Measurements from ENCODE around the gene SRCAP. TPM values are rescaled to one million over a fixed set of nuclear protein-coding genes. Genes with fewer than 3 reads are reported as not detected.

SRCAP gene
- total and polyA plus RNA-seq, 2 of the 8 experiments (the other 6 are each of a cell fraction or from before 2014, with no cell fraction given), result 5.5 to 54.3 TPM

DNA sequence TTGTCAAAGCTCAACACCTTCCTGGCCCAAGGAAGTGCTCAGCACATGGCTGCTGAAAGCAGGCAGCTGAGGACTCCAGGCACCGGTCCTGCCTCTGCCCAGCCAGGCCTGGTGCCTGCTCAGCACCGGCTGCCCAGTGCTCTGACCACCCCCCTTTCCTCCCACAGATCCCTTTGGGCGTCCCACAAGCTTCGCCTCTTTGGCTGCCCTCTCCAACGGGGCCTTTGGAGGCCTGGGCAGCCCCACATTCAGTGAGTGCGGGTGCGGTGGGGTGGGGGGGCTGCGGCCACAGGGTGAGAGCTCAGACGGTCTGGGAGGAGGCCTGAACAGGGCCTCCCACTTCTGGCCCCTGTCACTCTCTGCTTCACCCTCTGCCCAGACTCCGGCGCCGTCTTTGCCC is 30.6 kb upstream of the SRCAP start:
- Histone ChIP-seq H2BK20ac (ENCODE audit: low read length) (no peak overlapping the region), H2AK5ac (ENCODE audit: low read depth, low read length) (no peak overlapping the region), H2BK120ac (replicated peaks; ENCODE audit: low read depth, low read length) (no peak overlapping the region), H3K4ac (replicated peaks; ENCODE audit: insufficient read length, low read depth, low read length) (no peak overlapping the region), H3K9ac (replicated peaks in 1 of 4; ENCODE audit: extremely low read depth in 1 of 4, low read depth in 3 of 4, low read length in 3 of 4) (no peak overlapping the region), H3K27ac (ENCODE audit: low read depth, low read length) (no peak overlapping the region), H3K56ac (replicated peaks; ENCODE audit: insufficient read length, low read depth, low read length) (no peak overlapping the region), H2AFZ (ENCODE audit: low read length) (no peak overlapping the region), H3K4me2 (ENCODE audit: insufficient read depth in 1 of 2, low read depth in 2 of 2, low read length in 2 of 2) (no peak overlapping the region), H3K18ac (ENCODE audit: extremely low read depth, low read length) (no peak overlapping the region), H2BK12ac (ENCODE audit: low read depth, low read length) (no peak overlapping the region), H4K5ac (ENCODE audit: insufficient read length, low read depth, low read length) (no peak overlapping the region), H3K4me3 (ENCODE audit: extremely low read depth in 1 of 4, insufficient read depth in 2 of 4, low read depth in 3 of 4, low read length in 4 of 4) (no peak overlapping the region), H4K8ac (ENCODE audit: extremely low read depth, insufficient read depth, low read length) (no peak overlapping the region; the same call in 1 of the 2 replicates), H2BK15ac (ENCODE audit: low read length) (no peak overlapping the region), H4K91ac (replicated peaks; ENCODE audit: insufficient read length, low read length) (no peak overlapping the region), H3K4me1 (replicated peaks in 1 of 4; ENCODE audit: control insufficient read depth in 3 of 4, insufficient read depth in 4 of 4, low read length in 3 of 4) (no peaks in the 10 kb centered on the region), H3K23me2 (ENCODE audit: low read depth, low read length) (no peaks in the 10 kb centered on the region), H3K79me1 (ENCODE audit: low read depth, low read length) (no peaks in the 10 kb centered on the region), H2BK5ac (ENCODE audit: low read depth, low read length) (no peak overlapping the region), H4K20me1 (replicated peaks in 1 of 2; ENCODE audit: control insufficient read depth in 1 of 2, insufficient read depth in 2 of 2, low read length in 2 of 2) (peaks cover 12 to 45% of the 10 kb centered on the region in 2 experiments), H3K14ac (ENCODE audit: insufficient read length) (no peak overlapping the region), H3K9me3 (ENCODE audit: insufficient read depth in 2 of 2, low read depth in 1 of 2, low read length in 1 of 2) (no peaks in the 10 kb centered on the region), H3K36me3 (ENCODE audit: control insufficient read depth in 2 of 4, insufficient read depth in 4 of 4, low read length in 3 of 4) (peaks cover 0 to 16% (median 1%) of the 10 kb centered on the region in 4 experiments; a peak in 4 of 8 replicates), H3K23ac (ENCODE audit: insufficient read length) (no peak overlapping the region), H3K79me2 (ENCODE audit: control insufficient read depth in 1 of 2, insufficient read depth in 2 of 2, low read length in 2 of 2) (no peaks in the 10 kb centered on the region), H3K27me3 (replicated peaks in 1 of 4; ENCODE audit: control insufficient read depth in 3 of 4, extremely low read depth in 1 of 4, insufficient read depth in 3 of 4, low read length in 3 of 4) (peaks cover 39 to 88% (median 67%) of the 10 kb centered on the region in 4 experiments)
- no peak for DNase-seq (ENCODE audit: low read depth in 1 of 2, low spot score in 2 of 2)
- TF ChIP-seq CREB1 (IDR thresholded peaks at IDR 0.05) (no peak), GABPA (IDR thresholded peaks at IDR 0.05; ENCODE audit: borderline replicate concordance, insufficient read depth, low read length) (no peak), MAX (IDR thresholded peaks at IDR 0.05) (no peak), PHF8 (conservative IDR thresholded peaks at IDR 0.05; ENCODE audit: low read depth, low read length) (no peak), YY1 (IDR thresholded peaks at IDR 0.05; ENCODE audit: low read depth, low read length) (no peak), EP300 (IDR thresholded peaks at IDR 0.05; ENCODE audit: borderline replicate concordance in 1 of 2, low read depth in 2 of 2, low read length in 2 of 2) (no peak), POLR2A (IDR thresholded peaks at IDR 0.05; ENCODE audit: control extremely low read depth in 1 of 2, low read depth in 2 of 2, low read length in 2 of 2) (no peak), SP4 (IDR thresholded peaks at IDR 0.05; ENCODE audit: low read length) (no peak), BCL11A (IDR thresholded peaks at IDR 0.05; ENCODE audit: low read depth in 2 of 2, low read length in 2 of 2) (no peak), TCF12 (IDR thresholded peaks at IDR 0.05; ENCODE audit: low read depth, low read length) (no peak), JUN (IDR thresholded peaks at IDR 0.05; ENCODE audit: low read depth, low read length) (no peak), NRF1 (IDR thresholded peaks at IDR 0.05; ENCODE audit: low read depth, low read length) (no peak), GTF2F1 (IDR thresholded peaks at IDR 0.05; ENCODE audit: borderline replicate concordance, low read depth, low read length) (no peak)
- WGBS, 2 experiments (ENCODE audit: extremely low coverage in 1 of 2, insufficient coverage in 1 of 2, insufficient read length in 1 of 2, insufficient replicate concordance in 2 of 2, low coverage in 1 of 2, low lambda C conversion rate in 2 of 2, missing lambda C conversion rate in 1 of 2), result 94% methylated on average over 6 of the region's 12 CpGs; no CpG with 5 or more reads in 1 of the 2 experiments
- CTCF ChIA-PET (ENCODE audit: partially characterized antibody), result interaction anchor here (0.5 to 2.5 kb wide), 5 partner anchors 9 to 38 kb away, joined by 3 to 9 read pairs (median 3); no protein-coding TSS in a partner anchor
- POLR2A ChIA-PET (ENCODE audit: partially characterized antibody), result interaction anchor here (1.5 to 1.8 kb wide), 2 partner anchors 9 to 10 kb away, joined by 4 to 5 read pairs; no protein-coding TSS in a partner anchor
- no peak for FAIRE-seq

All from H1 (cell line).